Sciatic nerve (tissue), 2 donors: ENCODE measurements around the gene WDFY1. TPM values are rescaled to one million over a fixed set of nuclear protein-coding genes. Genes with fewer than 3 reads are reported as not detected.
"Not testable (repeated sequence)": the region's sequence is repeated elsewhere in the genome, so short reads cannot be mapped to it uniquely, and the experiment has no call there.

ENCODE experiments used
- ATAC-seq: fragments of 200-7000 bp; cut with Tn5 transposase; one replicate; pipeline ENCODE4 v1.9.1; 2020; ENCODE audit warnings: mild to moderate bottlenecking, moderate library complexity
- DNase-seq: peaks from one replicate; pipeline ENCODE4 v3.0.0-alpha.2; 2020; ENCODE audit warnings: low spot score
- intact Hi-C: fragments of 100-400 bp; cut with DNase I; formaldehyde crosslinking; loops from one replicate; pipeline ENCODE4 v1.14.2; 2022
- total RNA-seq: library from RNA; stranded (reverse); fragmentation: NEBNext Ultra II Directional; extraction: Animal tissue kit (Norgen Biotek cat#: 25700); gene quantifications from one replicate; pipeline ENCODE4 v1.2.1, GENCODE V29; 2021
- donor health status: DM: no; HTN: no; CAD: no.
- donor health status: DM: no; HTN: no; CAD: no.

The WDFY1 gene
- total RNA-seq, 1 donor from 2014 or later: 48.6 TPM

GRCh38 chr2:223872772-223873171 lies 72.4 kb downstream of the WDFY1 start:
- ATAC-seq, DNase-seq, intact Hi-C loops: not testable (repeated sequence)

GRCh38 chr2:223871661-223872060 lies 73.5 kb downstream of the WDFY1 start:
- intact Hi-C loops, ATAC-seq, DNase-seq: not testable (repeated sequence)

- intact Hi-C loops: no loop called here
- DNase-seq: no peak
- no peak for ATAC-seq
Observed at GRCh38 chr2:223870840-223871611, 74.1 kb downstream of the WDFY1 start.

- intact Hi-C loops: no loop called here
- no peak for DNase-seq
- ATAC-seq: no peak
Observed at GRCh38 chr2:223868005-223868404, 77.1 kb downstream of the WDFY1 start.

- DNase-seq (no peak), ATAC-seq (no peak)
- intact Hi-C loops: no loop called here
Observed at GRCh38 chr2:223865907-223866508, 79.1 kb downstream of the WDFY1 start.

- DNase-seq (no peak), ATAC-seq (no peak)
- intact Hi-C loops: no loop called here
Observed at GRCh38 chr2:223865124-223865523, 80.0 kb downstream of the WDFY1 start.

- ATAC-seq: no peak
- intact Hi-C loops: no loop called here
- no peak for DNase-seq
Observed at GRCh38 chr2:223863491-223863890, 81.6 kb downstream of the WDFY1 start.

- ATAC-seq (no peak), DNase-seq (no peak)
- intact Hi-C loops: no loop called here
Observed at GRCh38 chr2:223860809-223861738, 84.1 kb downstream of the WDFY1 start.

- DNase-seq: no peak
- intact Hi-C loops: no loop called here
- ATAC-seq: no peak
Observed at GRCh38 chr2:223859070-223859469, 86.1 kb downstream of the WDFY1 start.

- no peak for ATAC-seq
- DNase-seq: no peak
- intact Hi-C loops: no loop called here
Observed at GRCh38 chr2:223856584-223856983, 88.6 kb downstream of the WDFY1 start.

GRCh38 chr2:223856021-223856420 lies 89.1 kb downstream of the WDFY1 start:
- DNase-seq: no peak
- ATAC-seq: no peak
- intact Hi-C loops: no loop called here

GRCh38 chr2:223855426-223855825 lies 89.7 kb downstream of the WDFY1 start:
- peak; percentile 38 for ATAC-seq
- intact Hi-C loops: no loop called here
- no peak for DNase-seq

- DNase-seq (no peak), ATAC-seq (no peak)
- intact Hi-C loops: no loop called here
Observed at GRCh38 chr2:223854741-223855140, 90.4 kb downstream of the WDFY1 start.

- DNase-seq (no peak), ATAC-seq (no peak)
- intact Hi-C loops: no loop called here
Observed at GRCh38 chr2:223853425-223853837, 91.7 kb downstream of the WDFY1 start.

- intact Hi-C loops: no loop called here
- no peak for DNase-seq
- ATAC-seq: no peak
Observed at GRCh38 chr2:223852281-223852795, 92.8 kb downstream of the WDFY1 start.

- DNase-seq (no peak), ATAC-seq (no peak)
- intact Hi-C loops: no loop called here
Observed at GRCh38 chr2:223847410-223847809, 97.7 kb downstream of the WDFY1 start.

- DNase-seq: no peak
- intact Hi-C loops: no loop called here
- no peak for ATAC-seq
Observed at GRCh38 chr2:223846515-223846914, 98.6 kb downstream of the WDFY1 start.

GRCh38 chr2:223841436-223842190 lies 103.5 kb downstream of the WDFY1 start:
- DNase-seq (no peak), ATAC-seq (no peak)
- intact Hi-C loops: no loop called here
